ENCODE data around the gene ADAP1. TPM values are rescaled to one million over a fixed set of nuclear protein-coding genes. Genes with fewer than 3 reads are reported as not detected.

Gene ADAP1
- total and polyA plus RNA-seq, 12 donors, result 0.29 to 60.2 (median 9.3) TPM

DNA sequence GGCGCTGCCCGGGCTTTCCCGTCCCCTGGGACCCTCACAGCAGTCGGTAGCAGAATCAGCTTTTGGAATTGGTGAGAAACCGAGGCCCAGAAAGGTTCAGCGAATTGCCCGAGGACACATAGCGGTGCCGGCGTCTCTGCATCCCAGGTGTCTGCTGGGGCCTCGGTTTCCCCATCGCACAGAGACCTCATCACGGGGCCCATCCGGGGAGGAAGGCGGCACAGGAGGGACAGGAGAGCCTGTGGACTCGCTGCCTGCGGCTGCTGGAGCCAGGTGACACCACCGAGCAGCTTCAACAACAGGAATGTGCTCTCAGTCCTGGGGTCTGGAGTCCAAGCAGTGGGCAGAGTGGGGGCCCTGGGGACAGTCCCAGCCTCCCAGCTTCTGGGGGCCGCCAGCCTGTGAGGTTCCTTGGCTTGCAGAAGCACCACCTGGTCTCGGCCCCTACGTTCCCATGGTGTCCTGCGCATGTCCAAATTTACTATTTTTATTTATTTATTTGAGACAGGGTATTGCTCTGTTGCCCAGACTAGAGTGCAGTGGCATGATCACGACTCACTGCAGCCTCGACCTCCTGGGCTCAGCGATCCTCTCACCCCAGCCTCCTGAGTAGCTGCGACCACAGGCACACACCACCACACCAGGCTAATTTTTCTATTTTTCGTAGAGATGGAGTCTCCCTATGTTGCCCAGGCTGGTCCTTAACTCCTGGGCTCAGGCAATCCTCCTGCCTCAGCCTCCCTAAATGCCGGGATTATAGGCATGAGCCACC, 21.4 kb upstream of the ADAP1 start:
- Histone ChIP-seq H3K27me3 (no peaks in the 10 kb centered on the region), H3K36me3 (replicated peaks in 1 of 2) (peaks cover 0 to 25% of the 10 kb centered on the region in 2 donors), H3K27ac (peak overlapping the region; percentile 35 to 100 (median 99)), H3K9me3 (replicated peaks in 1 of 3) (no peaks in the 10 kb centered on the region), H3K4me1 (replicated peaks in 1 of 2) (peaks cover 60 to 62% of the 10 kb centered on the region in 2 donors), H3K4me3 (peak overlapping the region in 2 of 4 donors; percentile 99)
- intact Hi-C loops (cut with DNase I), result no loop called here
- no peak for DNase-seq
- TF ChIP-seq CTCF (IDR thresholded peaks at IDR 0.05) (no peak), POLR2A (IDR thresholded peaks at IDR 0.05) (no peak)
- WGBS, 4 donors, result 34 to 65% (median 48%) methylated on average over 12 to 28 of the region's 28 CpGs

- peaks cover 0 to 32% of the 10 kb centered on the region in 2 donors for H3K36me3 ChIP-seq (replicated peaks in 1 of 2)
- no peaks in the 10 kb centered on the region for H3K27me3 ChIP-seq
- intact Hi-C loops (cut with DNase I), result no loop called here
- peaks cover 62 to 65% of the 10 kb centered on the region in 2 donors for H3K4me1 ChIP-seq (replicated peaks in 1 of 2)
- H3K9me3 ChIP-seq (replicated peaks in 1 of 3), result no peaks in the 10 kb centered on the region
- TF ChIP-seq POLR2A (IDR thresholded peaks at IDR 0.05) (peak; percentile 46 to 92), CTCF (IDR thresholded peaks at IDR 0.05) (peak in 1 of 6 experiments; percentile 14)
- peak within 1 kb of the TSS; percentile 77 to 99 (median 96) for H3K4me3 ChIP-seq
- peak; percentile 90 to 94 (median 93) for DNase-seq
- WGBS, 4 donors, result 0 to 1% (median 0%) methylated on average over 11 to 78 of the region's 78 CpGs
- peak within 1 kb of the TSS; percentile 98 to 100 (median 99) for H3K27ac ChIP-seq
Measured at GRCh38 chr7:974820-975681, 20.6 kb upstream of the ADAP1 start, which contains the start of gene COX19. TSS of gene COX19 (minus strand) at chr7:975549. CDS start at chr7:975509, 40 bp downstream.

- peaks cover 62 to 65% of the 10 kb centered on the region in 2 donors for H3K4me1 ChIP-seq (replicated peaks in 1 of 2)
Measured at GRCh38 chr7:974172-974571, 19.7 kb upstream of the ADAP1 start.

More at GRCh38 chr7:974172-974571, 19.7 kb upstream of the ADAP1 start:
- Histone ChIP-seq H3K27ac (peak overlapping the region; percentile 98 to 100 (median 99)), H3K36me3 (replicated peaks in 1 of 2) (peaks cover 0 to 38% of the 10 kb centered on the region in 2 donors), H3K9me3 (replicated peaks in 1 of 3) (no peaks in the 10 kb centered on the region), H3K27me3 (no peaks in the 10 kb centered on the region), H3K4me3 (peak overlapping the region in 3 of 4 donors; percentile 77 to 99 (median 99))
- intact Hi-C loops (cut with DNase I), result no loop called here
- TF ChIP-seq CTCF (IDR thresholded peaks at IDR 0.05), result no peak
- TF ChIP-seq POLR2A (IDR thresholded peaks at IDR 0.05), result peak in 1 of 2 donors; percentile 6
- DNase-seq, result no peak
- WGBS, 4 donors, result 17 to 27% (median 23%) methylated on average over 7 of the region's 7 CpGs

All from adrenal gland (tissue), 12 donors.